Stimulated activated memory B cell treated with anti-CD40 and anti-IgM and Interleukin-4, amounts not matched to agents 10 μg/mL and 1 μg/mL and 100 μg/mL, for 72 hours (primary cell): ENCODE data around the gene NAV2.
A peak's percentile ranks its signal among the peaks of the same experiment; 100 is the strongest.

Source experiments
- ATAC-seq: fragments of 150-1000 bp; cut with Tn5 transposase; 2 replicates; pipeline ENCODE4 v1.10.0; 2021
- H3K27ac Mint-ChIP-seq: one replicate; pipeline ENCODE4 v1.8.0; 2022; ENCODE audit warnings: mild to moderate bottlenecking, mixed read lengths
- H3K27me3 Mint-ChIP-seq: one replicate; pipeline ENCODE4 v1.8.0; 2022; ENCODE audit warnings: mixed read lengths
- H3K36me3 Mint-ChIP-seq: one replicate; pipeline ENCODE4 v1.8.0; 2022; ENCODE audit warnings: mixed read lengths
- H3K4me1 Mint-ChIP-seq: one replicate; pipeline ENCODE4 v1.8.0; 2022; ENCODE audit warnings: mixed read lengths
- H3K4me3 Mint-ChIP-seq: one replicate; pipeline ENCODE4 v1.8.0; 2022; ENCODE audit warnings: mild to moderate bottlenecking, moderate library complexity, mixed read lengths
- H3K9me3 Mint-ChIP-seq: one replicate; pipeline ENCODE4 v1.8.0; 2022; ENCODE audit warnings: mixed read lengths

The NAV2 gene

DNA sequence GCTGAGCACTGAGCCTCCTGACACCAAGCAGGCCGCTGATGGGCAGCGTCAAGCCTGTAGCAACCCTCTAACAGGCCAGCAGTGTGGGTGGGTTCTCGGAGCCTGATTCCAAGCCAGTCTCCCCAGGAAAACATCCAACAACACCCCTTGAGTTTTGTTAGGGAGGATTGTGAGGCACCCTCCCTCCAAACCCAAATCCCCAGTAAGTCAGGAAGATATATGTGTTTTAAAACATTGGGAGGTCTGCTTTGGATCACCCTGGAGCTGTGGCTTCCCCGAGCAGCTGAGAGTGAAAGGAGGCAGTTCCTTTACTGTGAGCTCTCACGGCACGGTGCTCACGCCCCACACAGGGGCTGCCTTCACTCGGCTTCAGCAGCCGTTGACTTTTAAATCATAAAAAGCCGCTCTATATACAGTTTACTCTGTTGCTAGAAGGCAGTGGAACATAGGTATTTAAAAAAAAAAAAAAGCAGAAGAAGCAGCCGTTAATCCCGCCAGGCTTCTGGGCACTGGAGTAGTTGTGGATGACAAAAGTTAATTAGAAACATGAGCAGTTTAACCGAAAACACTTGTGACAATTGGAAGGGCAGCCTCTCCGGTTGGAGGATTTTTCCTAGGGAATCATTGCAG is 218.6 kb downstream of the NAV2 start:
- ATAC-seq = no peak
- no peaks in the 10 kb centered on the region for H3K36me3 Mint-ChIP-seq
- no peaks in the 10 kb centered on the region for H3K9me3 Mint-ChIP-seq
- H3K4me3 Mint-ChIP-seq = no peak overlapping the region
- no peak overlapping the region for H3K27ac Mint-ChIP-seq
- H3K4me1 Mint-ChIP-seq = no peaks in the 10 kb centered on the region
- H3K27me3 Mint-ChIP-seq = peaks cover 18% of the 10 kb centered on the region

DNA sequence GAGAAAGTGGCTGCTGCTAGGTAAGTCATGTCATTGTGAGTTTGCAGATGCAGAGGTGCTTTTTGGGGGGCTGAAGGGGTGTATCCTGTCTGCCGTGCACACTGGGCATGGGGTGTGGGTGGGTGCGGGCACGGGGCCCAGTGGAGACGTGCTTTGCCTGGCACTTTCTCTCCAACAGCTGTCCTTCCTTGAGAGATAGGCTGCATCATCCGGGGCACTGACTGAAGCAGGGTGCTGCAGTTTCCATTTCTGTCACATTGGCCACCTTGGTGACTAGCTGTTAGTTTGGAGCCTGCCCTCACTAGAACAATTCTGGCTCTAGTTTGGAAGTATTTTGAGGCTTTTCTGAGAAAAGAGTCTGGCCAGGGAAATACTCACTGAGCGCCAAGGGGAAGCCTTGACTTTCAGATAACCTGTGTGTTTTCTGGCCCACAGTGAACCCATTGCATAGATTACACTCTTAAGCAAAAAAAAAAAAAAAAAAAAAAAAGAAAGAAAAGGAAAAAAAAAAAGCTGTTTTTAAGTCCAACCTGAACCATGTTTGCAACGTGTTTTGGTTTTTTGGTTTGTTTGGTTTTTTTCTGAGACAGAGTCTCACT is 219.2 kb downstream of the NAV2 start:
- no peak overlapping the region for H3K27ac Mint-ChIP-seq
- H3K9me3 Mint-ChIP-seq = no peaks in the 10 kb centered on the region
- H3K36me3 Mint-ChIP-seq = no peaks in the 10 kb centered on the region
- H3K4me1 Mint-ChIP-seq = no peaks in the 10 kb centered on the region
- peaks cover 18% of the 10 kb centered on the region for H3K27me3 Mint-ChIP-seq
- no peak for ATAC-seq
- no peak overlapping the region for H3K4me3 Mint-ChIP-seq

DNA sequence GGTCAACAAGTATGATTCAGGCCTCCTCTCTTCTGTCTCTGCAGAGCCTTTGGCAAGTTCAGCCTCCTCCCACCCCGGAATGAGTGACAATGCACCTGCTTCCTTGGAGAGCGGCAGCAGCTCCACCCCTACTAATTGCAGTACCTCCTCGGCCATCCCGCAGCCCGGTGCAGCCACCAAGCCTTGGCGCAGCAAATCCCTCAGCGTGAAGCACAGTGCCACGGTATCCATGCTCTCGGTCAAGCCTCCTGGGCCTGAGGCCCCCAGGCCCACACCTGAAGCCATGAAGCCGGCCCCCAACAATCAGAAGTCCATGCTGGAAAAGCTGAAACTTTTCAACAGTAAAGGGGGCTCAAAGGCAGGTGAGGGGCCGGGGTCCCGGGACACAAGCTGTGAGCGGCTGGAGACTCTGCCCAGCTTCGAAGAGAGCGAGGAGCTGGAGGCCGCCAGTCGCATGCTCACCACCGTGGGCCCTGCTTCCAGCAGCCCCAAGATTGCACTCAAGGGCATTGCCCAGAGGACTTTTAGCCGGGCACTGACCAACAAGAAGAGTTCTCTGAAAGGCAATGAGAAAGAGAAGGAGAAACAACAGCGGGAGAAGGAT is 220.6 kb downstream of the NAV2 start:
- Mint-ChIP-seq H3K4me1 (peaks cover under 1% of the 10 kb centered on the region), H3K27ac (no peak overlapping the region), H3K9me3 (no peaks in the 10 kb centered on the region), H3K4me3 (no peak overlapping the region), H3K36me3 (no peaks in the 10 kb centered on the region), H3K27me3 (peaks cover 18% of the 10 kb centered on the region)
- ATAC-seq = no peak

DNA sequence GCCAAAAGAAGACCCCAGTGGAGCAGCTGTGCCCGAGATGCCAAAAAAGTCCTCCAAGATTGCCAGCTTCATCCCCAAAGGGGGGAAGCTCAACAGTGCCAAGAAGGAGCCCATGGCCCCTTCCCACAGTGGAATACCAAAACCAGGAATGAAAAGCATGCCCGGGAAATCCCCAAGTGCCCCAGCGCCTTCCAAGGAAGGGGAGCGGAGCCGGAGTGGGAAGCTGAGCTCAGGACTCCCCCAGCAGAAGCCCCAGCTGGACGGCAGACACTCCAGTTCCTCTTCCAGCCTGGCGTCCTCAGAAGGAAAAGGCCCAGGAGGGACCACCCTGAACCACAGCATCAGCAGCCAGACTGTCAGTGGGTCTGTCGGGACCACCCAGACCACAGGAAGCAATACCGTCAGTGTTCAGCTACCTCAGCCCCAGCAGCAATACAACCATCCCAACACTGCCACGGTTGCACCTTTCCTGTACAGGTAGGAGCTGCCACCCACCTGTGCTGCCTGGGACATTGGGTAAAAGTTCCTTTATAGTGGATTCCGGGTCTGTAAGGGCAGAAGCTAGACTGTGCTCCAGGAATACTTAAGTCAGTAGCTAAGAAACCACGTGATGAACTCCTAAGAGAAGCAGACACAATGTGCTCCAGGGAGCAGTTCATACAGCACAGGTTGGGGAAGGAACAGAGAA is 221.3 kb downstream of the NAV2 start:
- Mint-ChIP-seq H3K9me3 (no peaks in the 10 kb centered on the region), H3K4me3 (no peak overlapping the region), H3K27me3 (peaks cover 18% of the 10 kb centered on the region), H3K27ac (no peak overlapping the region), H3K4me1 (peaks cover 8% of the 10 kb centered on the region), H3K36me3 (no peaks in the 10 kb centered on the region)
- no peak for ATAC-seq

DNA sequence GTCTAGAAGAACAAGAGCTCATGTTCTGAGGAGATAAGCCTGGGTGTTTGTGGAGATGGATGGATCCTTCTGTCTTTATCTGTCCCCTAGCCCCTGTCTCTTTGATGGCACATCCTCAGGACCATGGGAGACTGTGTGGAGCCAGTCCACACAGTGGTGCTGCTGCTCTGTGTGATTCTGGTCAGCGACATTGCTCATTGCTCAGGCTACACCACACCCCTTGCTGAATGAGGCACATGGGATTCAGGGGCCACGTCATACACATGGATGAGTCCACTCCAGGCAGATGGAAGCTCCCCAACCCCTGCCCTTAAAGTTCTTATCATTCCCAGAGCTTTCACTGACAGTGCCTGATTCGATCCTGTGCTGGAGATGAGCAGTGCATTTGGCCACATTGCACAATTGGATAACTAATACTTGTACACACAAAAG is 222.2 kb downstream of the NAV2 start:
- Mint-ChIP-seq H3K9me3 (no peaks in the 10 kb centered on the region), H3K36me3 (no peaks in the 10 kb centered on the region), H3K4me1 (peaks cover 17% of the 10 kb centered on the region), H3K27me3 (peaks cover 23% of the 10 kb centered on the region), H3K27ac (no peak overlapping the region), H3K4me3 (no peak overlapping the region)
- no peak for ATAC-seq

DNA sequence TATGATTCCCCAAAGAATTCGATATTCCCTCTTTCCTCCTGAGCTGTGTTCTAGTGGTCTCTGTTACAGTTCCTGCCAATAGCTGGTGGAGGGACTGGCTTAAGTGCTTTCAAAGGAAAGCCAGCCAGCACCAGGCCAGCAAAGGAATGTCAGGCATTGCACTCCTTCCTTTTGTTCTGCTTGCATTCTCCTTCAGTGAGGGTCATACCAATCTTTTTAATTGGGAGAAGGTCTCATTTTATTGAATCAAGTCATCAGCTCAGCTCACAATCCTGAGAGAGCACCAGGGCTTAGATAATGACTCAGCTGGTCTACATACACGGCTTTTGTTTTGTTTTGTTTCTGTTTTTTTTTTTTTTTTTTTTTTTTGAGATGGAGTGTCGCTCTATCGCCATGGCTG is 222.9 kb downstream of the NAV2 start:
- ATAC-seq = no peak
- H3K9me3 Mint-ChIP-seq = no peaks in the 10 kb centered on the region
- H3K27ac Mint-ChIP-seq = no peak overlapping the region
- no peak overlapping the region for H3K4me3 Mint-ChIP-seq
- H3K27me3 Mint-ChIP-seq = peaks cover 27% of the 10 kb centered on the region
- peaks cover 19% of the 10 kb centered on the region for H3K4me1 Mint-ChIP-seq
- no peaks in the 10 kb centered on the region for H3K36me3 Mint-ChIP-seq

DNA sequence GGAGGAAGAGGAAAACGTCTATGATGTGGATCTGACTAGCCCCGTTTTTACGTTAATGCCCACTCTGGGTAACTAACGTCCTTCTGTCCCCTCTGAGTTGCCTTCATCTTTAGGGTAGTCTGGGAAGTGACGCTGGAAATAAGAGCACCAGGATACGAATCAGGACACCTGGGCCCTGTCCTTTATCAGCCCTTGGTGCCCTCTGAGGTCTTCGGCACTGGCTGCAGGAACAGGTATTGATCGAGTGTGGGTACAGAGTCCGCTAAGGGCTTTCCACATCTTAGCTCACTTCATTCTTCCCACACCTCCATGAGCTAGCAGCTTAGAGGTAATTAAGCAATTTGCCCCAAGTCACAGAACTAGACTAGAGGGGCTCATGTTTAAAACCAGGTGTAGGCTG is 223.8 kb downstream of the NAV2 start:
- Mint-ChIP-seq H3K36me3 (no peaks in the 10 kb centered on the region), H3K4me1 (peaks cover 19% of the 10 kb centered on the region), H3K9me3 (no peaks in the 10 kb centered on the region), H3K27ac (no peak overlapping the region), H3K4me3 (no peak overlapping the region), H3K27me3 (peaks cover 27% of the 10 kb centered on the region)
- no peak for ATAC-seq

DNA sequence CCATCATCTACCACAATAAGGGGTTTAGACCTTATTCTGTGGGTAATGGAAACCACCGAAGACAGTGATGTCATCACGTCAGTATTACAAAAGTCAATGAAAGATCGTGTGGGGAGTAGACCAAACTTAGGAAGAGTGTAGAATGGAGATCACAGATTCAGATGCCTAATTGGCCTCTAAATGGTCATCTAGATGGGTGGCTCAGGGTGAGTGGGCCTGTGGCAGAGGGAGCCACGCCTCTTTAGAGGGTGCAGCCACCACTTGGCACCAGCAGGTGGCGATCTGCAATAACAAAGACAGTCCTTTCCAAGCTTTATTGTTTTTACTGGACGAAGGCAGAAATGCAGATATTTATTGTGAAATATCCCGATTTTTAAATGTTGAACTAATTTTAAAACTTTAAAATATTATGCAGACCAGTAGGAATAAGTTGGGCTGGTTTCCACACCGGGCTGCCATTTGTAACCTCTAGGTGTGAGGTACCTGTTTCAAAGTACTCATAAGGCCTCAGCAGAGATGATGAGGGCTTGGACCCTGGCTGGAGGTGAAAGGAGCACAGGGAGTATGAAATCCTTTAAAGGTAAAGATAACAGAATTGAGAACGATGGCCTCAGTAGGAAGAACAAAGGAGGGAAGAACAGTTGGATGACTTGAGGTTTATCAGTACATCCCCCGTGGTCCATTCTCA is 225.7 kb downstream of the NAV2 start:
- Mint-ChIP-seq H3K27me3 (peaks cover 16% of the 10 kb centered on the region), H3K4me3 (no peak overlapping the region), H3K27ac (no peak overlapping the region), H3K4me1 (peaks cover 19% of the 10 kb centered on the region), H3K9me3 (no peaks in the 10 kb centered on the region), H3K36me3 (no peaks in the 10 kb centered on the region)
- peak; percentile 47 for ATAC-seq

DNA sequence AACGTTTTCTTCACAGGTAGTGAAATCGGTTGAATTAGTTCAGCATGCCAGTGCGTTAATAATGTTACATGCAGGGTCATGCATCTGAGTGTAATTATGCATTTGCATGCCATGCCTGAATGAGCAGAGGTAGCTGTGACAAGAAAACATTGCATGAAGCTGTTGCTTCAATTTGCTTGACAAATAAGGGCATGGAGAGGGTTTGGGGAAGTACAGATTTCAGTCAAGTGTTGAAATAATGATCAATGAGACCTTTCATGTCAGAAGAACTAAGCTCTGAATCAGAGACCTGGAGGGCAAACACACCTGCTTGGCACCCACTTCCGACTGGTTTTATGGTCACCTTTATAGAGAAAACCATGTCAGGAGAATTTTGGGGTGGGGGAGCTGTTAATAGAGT is 226.2 kb downstream of the NAV2 start:
- H3K36me3 Mint-ChIP-seq = no peaks in the 10 kb centered on the region
- H3K9me3 Mint-ChIP-seq = no peaks in the 10 kb centered on the region
- H3K27me3 Mint-ChIP-seq = peaks cover 12% of the 10 kb centered on the region
- H3K4me1 Mint-ChIP-seq = peaks cover 19% of the 10 kb centered on the region
- peak; percentile 72 for ATAC-seq
- no peak overlapping the region for H3K27ac Mint-ChIP-seq
- H3K4me3 Mint-ChIP-seq = no peak overlapping the region

DNA sequence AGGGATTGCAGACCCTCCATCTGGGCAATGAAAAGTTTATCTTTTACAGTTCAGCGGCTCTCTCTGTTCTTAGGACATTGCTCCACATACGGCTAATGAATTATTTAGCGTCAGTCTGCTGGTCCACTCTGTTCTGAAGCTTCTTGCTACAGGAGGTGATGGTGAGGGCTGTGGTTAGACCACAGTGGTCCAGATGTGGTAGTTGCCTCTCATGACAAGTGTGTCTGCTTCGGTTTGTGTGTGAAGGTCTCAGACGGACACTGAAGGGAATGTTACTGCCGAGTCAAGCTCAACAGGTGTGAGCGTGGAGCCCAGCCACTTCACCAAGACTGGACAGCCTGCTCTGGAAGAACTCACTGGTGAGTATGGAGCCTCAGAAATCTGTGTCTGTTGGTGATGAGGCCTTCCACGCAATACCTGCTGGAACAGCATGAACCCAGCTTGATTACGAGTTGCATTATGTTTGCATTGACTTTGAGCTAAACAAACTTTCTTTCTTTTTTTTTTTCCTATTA is 226.8 kb downstream of the NAV2 start:
- Mint-ChIP-seq H3K4me1 (peaks cover 20% of the 10 kb centered on the region), H3K36me3 (peaks cover 2% of the 10 kb centered on the region), H3K27ac (no peak overlapping the region), H3K27me3 (peaks cover 17% of the 10 kb centered on the region), H3K4me3 (no peak overlapping the region), H3K9me3 (no peaks in the 10 kb centered on the region)
- no peak for ATAC-seq

DNA sequence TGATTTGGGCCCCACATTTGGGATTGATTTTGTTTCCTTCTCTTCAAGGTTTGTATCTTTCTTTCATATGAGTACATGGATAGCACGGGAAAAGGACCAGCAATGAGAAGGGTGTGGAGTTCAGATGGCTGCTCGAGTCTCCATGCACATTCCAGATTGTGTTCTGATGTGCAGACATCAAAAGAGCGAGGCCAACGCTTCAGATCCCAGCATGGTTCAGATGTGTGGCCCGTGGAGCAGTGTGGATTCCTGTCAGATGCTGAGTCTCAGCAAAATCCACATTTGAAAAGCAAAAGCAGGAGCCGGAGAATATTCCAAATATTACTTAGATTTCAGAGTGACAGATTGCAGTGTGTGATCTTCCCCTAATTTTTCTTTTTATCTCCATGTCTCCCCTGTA is 228.2 kb downstream of the NAV2 start:
- Mint-ChIP-seq H3K4me3 (no peak overlapping the region), H3K4me1 (peaks cover 30% of the 10 kb centered on the region), H3K36me3 (peaks cover 4% of the 10 kb centered on the region), H3K27me3 (peaks cover 30% of the 10 kb centered on the region), H3K9me3 (no peaks in the 10 kb centered on the region), H3K27ac (no peak overlapping the region)
- no peak for ATAC-seq

DNA sequence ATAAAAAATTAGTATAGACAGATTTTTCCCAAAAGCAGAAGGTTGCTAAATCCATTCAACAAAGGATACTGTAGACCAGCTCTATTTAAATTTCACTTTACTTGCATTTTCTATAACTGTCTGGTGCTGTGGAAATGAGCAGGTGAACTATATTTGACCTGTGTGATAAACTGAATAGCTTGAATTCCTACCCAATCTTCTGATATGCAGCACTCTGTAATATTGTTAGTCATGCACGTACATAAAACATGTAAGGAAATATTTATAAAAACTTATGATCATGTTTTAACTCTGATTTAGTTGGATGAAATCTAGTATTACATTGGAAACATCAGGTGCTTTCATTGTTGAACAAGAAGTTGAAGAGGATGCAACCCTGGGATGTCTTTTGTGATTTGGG is 234.0 kb downstream of the NAV2 start:
- no peak for ATAC-seq
- peaks cover 21% of the 10 kb centered on the region for H3K4me1 Mint-ChIP-seq
- peaks cover 52% of the 10 kb centered on the region for H3K27me3 Mint-ChIP-seq
- H3K36me3 Mint-ChIP-seq = peaks cover 4% of the 10 kb centered on the region
- no peak overlapping the region for H3K27ac Mint-ChIP-seq
- H3K9me3 Mint-ChIP-seq = no peaks in the 10 kb centered on the region
- no peak overlapping the region for H3K4me3 Mint-ChIP-seq

DNA sequence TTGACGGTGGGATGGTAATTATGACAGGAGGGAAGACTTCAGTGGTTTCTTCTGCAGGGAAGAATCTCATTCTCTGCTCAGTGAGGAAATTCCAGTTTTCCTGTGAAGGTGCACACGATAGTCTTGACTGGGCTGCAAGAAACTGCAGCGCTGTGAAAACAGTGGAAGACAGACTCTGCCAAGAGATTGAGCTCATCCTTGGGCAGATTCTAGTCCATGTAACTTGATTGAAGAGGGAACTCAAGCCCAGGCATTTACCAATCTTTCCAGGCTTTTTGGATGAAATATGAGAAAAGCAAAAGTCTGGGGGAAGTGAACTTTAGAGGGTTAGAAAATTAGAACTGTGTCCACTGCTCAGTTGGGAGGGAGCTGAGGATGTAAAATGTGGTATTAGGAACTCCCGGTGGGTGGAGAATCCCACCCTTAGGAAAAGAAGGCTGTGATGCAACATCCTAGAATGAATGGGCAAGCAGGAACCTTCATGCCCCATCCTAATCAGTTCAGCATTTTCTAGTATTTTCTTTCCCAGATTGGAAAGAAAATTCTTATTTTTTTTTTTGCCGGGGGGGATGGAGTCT is 235.0 kb downstream of the NAV2 start:
- Mint-ChIP-seq H3K4me1 (peaks cover 25% of the 10 kb centered on the region), H3K27ac (no peak overlapping the region), H3K4me3 (no peak overlapping the region), H3K36me3 (peaks cover 4% of the 10 kb centered on the region), H3K27me3 (peaks cover 52% of the 10 kb centered on the region), H3K9me3 (no peaks in the 10 kb centered on the region)
- no peak for ATAC-seq

DNA sequence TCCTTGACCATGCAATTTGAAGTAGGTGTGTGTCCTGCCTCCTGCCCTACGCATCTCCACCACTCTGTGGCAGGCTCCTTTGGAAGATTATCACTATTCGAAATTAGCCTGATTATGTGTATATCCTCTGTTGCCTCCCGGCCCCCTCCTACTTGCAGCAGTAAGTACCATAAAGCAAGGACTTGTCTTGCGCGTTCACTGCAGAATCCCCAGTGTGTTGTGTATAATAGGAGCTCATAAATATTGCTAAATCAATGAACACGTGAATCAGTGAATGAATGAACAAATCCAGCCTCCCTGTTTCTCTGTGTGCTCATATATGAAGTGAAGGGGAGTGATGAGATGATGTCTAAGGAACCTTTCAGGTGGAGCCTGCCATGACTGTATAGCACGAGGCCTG is 237.0 kb downstream of the NAV2 start:
- H3K27ac Mint-ChIP-seq = no peak overlapping the region
- H3K9me3 Mint-ChIP-seq = no peaks in the 10 kb centered on the region
- H3K27me3 Mint-ChIP-seq = peaks cover 43% of the 10 kb centered on the region
- no peak for ATAC-seq
- H3K4me1 Mint-ChIP-seq = peaks cover 23% of the 10 kb centered on the region
- no peak overlapping the region for H3K4me3 Mint-ChIP-seq
- H3K36me3 Mint-ChIP-seq = peaks cover under 1% of the 10 kb centered on the region
